ENCODE results near the gene HMCN2.

The HMCN2 gene

DNA sequence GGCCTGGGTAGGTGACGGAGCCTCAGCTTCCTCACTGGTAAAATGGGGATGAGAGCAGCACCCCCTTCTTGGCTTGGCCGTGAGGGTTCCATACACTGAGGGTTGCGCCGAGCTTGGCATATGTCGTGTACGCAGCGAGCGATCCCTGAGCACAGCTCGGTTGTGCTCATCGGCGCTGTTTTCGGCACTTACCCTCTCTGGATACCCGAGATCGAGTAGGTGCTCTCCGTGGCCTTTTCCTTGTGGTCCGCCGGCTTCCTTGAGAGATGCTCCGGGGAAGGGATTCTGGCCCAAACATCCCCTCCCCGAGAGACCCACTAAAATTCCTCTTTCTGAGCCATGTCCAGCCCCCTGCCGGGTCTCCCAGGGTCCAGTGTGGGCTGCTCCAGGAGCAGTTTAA is 40.0 kb upstream of the HMCN2 start:
- no peak overlapping the region for H3K4me3 ChIP-seq (ENCODE audit: low read depth, low read length)
- no peak for DNase-seq
- H3K4me1 ChIP-seq, result no peaks in the 10 kb centered on the region; the same call in 1 of the 2 replicates
- TF ChIP-seq, protein P1, sequence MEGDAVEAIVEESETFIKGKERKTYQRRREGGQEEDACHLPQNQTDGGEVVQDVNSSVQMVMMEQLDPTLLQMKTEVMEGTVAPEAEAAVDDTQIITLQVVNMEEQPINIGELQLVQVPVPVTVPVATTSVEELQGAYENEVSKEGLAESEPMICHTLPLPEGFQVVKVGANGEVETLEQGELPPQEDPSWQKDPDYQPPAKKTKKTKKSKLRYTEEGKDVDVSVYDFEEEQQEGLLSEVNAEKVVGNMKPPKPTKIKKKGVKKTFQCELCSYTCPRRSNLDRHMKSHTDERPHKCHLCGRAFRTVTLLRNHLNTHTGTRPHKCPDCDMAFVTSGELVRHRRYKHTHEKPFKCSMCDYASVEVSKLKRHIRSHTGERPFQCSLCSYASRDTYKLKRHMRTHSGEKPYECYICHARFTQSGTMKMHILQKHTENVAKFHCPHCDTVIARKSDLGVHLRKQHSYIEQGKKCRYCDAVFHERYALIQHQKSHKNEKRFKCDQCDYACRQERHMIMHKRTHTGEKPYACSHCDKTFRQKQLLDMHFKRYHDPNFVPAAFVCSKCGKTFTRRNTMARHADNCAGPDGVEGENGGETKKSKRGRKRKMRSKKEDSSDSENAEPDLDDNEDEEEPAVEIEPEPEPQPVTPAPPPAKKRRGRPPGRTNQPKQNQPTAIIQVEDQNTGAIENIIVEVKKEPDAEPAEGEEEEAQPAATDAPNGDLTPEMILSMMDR (IDR thresholded peaks at IDR 0.05; ENCODE audit: low read depth, low read length), result no peak
- peaks cover 68% of the 10 kb centered on the region for H3K36me3 ChIP-seq
- no peaks in the 10 kb centered on the region for H3K27me3 ChIP-seq
- peaks cover 5% of the 10 kb centered on the region for H3K9me3 ChIP-seq

DNA sequence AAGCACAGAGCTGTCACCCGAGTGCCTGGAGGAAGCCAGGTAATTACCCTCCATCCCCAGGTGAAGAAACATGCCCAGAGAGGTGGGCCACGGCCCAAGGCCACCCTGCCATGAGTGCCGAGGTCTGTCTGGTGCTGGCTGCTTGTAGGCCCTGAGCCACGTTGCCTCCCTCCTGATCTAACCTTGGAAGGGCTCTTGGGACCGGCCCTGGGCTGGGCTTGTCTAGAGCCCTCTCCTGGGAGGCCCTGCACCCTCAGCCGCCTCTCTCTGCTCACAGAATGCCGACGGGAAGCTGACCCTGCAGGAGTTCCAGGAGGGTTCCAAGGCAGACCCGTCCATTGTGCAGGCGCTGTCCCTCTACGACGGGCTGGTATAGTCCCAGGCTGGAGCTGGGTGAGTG is 39.4 kb upstream of the HMCN2 start:
- Histone ChIP-seq H3K27me3 (no peaks in the 10 kb centered on the region), H3K4me3 (ENCODE audit: low read depth, low read length) (no peak overlapping the region), H3K9me3 (peaks cover 5% of the 10 kb centered on the region), H3K4me1 (no peaks in the 10 kb centered on the region), H3K36me3 (peaks cover 68% of the 10 kb centered on the region)
- no peak for DNase-seq
- TF ChIP-seq, protein P1 (IDR thresholded peaks at IDR 0.05; ENCODE audit: low read depth, low read length), result no peak

DNA sequence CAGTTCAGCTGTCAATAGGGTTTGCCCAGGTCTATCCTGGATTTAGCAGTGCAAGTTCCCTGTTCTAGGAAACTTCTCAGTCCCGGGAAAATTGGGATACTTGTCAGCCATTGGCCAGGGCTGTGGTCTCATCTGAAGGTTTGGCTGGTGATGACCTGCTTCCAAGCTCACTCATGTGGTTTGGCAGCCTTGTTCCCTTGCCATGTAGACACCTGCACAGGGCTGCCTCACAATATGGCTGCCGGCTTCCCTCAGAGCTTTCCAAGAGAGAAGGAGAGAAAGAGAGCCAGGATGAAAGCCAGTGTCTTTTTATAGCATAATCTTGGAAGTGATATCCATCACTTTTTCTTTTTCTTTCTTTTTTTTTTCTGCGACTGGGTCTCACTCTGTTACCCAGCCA is 37.7 kb upstream of the HMCN2 start:
- DNase-seq, result no peak
- Histone ChIP-seq H3K4me1 (no peaks in the 10 kb centered on the region), H3K4me3 (ENCODE audit: low read depth, low read length) (no peak overlapping the region), H3K27me3 (no peaks in the 10 kb centered on the region), H3K36me3 (peaks cover 74% of the 10 kb centered on the region), H3K9me3 (peaks cover 5% of the 10 kb centered on the region)
- TF ChIP-seq, protein P1 (IDR thresholded peaks at IDR 0.05; ENCODE audit: low read depth, low read length), result no peak

DNA sequence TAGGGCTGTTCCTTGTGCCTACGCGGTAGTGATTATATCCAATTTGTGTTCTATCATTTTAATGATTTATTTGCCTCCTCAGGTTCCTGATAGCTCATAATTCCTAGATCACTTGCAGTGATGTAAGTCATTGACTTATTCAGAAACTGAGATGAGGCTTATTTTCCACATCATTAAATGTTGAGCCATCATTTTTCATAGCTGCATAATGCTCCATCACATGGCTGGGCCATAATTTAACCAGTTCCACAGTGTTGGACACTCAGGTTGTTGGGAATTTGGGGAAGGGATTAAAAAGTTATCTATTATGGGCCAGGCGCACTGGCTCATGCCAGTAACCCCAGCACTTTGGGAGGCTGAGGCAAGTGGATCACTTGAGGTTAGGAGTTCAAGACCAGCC is 35.8 kb upstream of the HMCN2 start:
- H3K4me1 ChIP-seq, result no peaks in the 10 kb centered on the region
- TF ChIP-seq, protein P1 (IDR thresholded peaks at IDR 0.05; ENCODE audit: low read depth, low read length), result no peak
- H3K36me3 ChIP-seq, result peaks cover 82% of the 10 kb centered on the region
- peaks cover 5% of the 10 kb centered on the region for H3K9me3 ChIP-seq
- DNase-seq, result no peak
- H3K4me3 ChIP-seq (ENCODE audit: low read depth, low read length), result no peak overlapping the region
- H3K27me3 ChIP-seq, result no peaks in the 10 kb centered on the region

DNA sequence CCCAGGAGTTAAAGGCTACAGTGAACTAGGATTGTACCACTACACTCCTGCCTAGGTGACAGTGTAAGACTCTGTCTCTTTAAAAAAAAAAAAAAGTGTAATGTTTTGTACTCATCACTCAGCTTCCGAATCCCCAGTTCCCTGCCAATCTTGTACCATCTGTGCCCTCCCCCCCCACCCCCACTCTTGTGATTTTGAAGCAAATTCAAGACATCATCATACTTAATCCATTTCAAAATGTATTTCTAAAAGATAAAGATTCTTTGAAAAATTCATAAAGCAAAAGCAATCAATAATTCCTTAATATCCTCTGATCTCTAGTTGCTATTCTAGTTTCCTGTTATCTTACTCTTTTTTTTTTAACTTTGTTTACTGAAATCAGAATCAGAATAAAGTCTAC is 34.9 kb upstream of the HMCN2 start:
- TF ChIP-seq, protein P1 (IDR thresholded peaks at IDR 0.05; ENCODE audit: low read depth, low read length), result no peak
- peaks cover 5% of the 10 kb centered on the region for H3K9me3 ChIP-seq
- H3K27me3 ChIP-seq, result no peaks in the 10 kb centered on the region
- peaks cover 79% of the 10 kb centered on the region for H3K36me3 ChIP-seq
- DNase-seq, result no peak
- no peak overlapping the region for H3K4me3 ChIP-seq (ENCODE audit: low read depth, low read length)
- no peaks in the 10 kb centered on the region for H3K4me1 ChIP-seq

DNA sequence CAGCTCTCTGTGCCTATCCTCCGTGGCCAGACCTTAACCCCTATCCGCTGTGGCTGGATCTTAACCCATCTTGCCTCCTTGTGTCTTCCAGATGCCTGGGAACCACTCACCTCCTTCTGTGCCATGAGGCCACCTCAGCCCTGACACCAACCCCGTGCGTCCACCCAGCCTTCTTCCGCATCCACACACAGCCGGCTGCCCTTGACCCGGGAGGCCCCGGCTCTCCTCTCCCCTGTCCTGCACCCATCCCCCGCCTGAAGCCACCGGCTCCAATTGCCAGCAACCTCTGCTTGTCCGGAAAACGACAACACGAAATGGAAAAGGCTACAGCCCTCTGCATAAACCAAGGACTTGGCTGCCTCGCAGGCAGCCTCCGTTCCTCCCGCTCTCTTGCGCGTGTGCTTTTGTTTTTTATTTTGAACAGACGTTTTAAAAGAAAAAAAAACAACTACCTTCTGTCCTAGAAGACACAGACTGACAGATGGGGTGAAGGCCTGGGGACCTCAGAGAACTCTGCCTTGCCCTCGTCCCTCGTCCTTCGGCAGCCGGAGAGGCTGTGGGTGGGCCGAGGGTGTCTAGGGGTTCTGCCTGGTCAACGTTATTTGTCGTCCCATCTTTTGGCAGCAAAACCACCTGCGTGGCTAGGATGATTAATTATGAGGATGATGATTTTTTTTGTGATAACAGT is 32.5 kb upstream of the HMCN2 start:
- H3K36me3 ChIP-seq, result peaks cover 67% of the 10 kb centered on the region
- no peaks in the 10 kb centered on the region; the same call in 1 of the 2 replicates for H3K9me3 ChIP-seq
- peaks cover 6% of the 10 kb centered on the region for H3K4me1 ChIP-seq
- no peak overlapping the region for H3K4me3 ChIP-seq (ENCODE audit: low read depth, low read length)
- TF ChIP-seq, protein P1 (IDR thresholded peaks at IDR 0.05; ENCODE audit: low read depth, low read length), result no peak
- no peak for DNase-seq
- H3K27me3 ChIP-seq, result no peaks in the 10 kb centered on the region

Measured in BE2C (cell line).